Stimulated activated naive CD8-positive, alpha-beta T cell treated with anti-CD3 and anti-CD28 coated beads, Interleukin-15, amount 100 ng/mL, for 72 hours (primary cell): ENCODE data around the gene MARCHF3.

Experiments
- ATAC-seq: fragments of 150-1000 bp; cut with Tn5 transposase; 2 replicates; pipeline ENCODE4 v1.10.0; 2021; ENCODE audit warnings: mild to moderate bottlenecking, moderate library complexity
- DNase-seq, 2 donors: peaks; one replicate each; pipeline ENCODE4 v3.0.0; 2021 to 2022
- H3K27ac Mint-ChIP-seq, 2 donors: one replicate each; pipeline ENCODE4 v1.8.0; 2022; ENCODE audit warnings: mild to moderate bottlenecking in 2 of 2, mixed read lengths in 2 of 2, moderate library complexity in 2 of 2
- H3K27me3 Mint-ChIP-seq: one replicate; pipeline ENCODE4 v1.8.0; 2022; ENCODE audit warnings: mixed read lengths
- H3K4me1 Mint-ChIP-seq: one replicate; pipeline ENCODE4 v1.8.0; 2022; ENCODE audit warnings: mild to moderate bottlenecking, mixed read lengths
- H3K4me3 Mint-ChIP-seq, 2 donors: one replicate each; pipeline ENCODE4 v1.8.0; 2022; ENCODE audit warnings: mild to moderate bottlenecking in 2 of 2, mixed read lengths in 2 of 2, moderate library complexity in 1 of 2
- H3K9me3 Mint-ChIP-seq, 2 donors: one replicate each; pipeline ENCODE4 v1.8.0; 2022; ENCODE audit warnings: mixed read lengths in 2 of 2

Gene MARCHF3

DNA sequence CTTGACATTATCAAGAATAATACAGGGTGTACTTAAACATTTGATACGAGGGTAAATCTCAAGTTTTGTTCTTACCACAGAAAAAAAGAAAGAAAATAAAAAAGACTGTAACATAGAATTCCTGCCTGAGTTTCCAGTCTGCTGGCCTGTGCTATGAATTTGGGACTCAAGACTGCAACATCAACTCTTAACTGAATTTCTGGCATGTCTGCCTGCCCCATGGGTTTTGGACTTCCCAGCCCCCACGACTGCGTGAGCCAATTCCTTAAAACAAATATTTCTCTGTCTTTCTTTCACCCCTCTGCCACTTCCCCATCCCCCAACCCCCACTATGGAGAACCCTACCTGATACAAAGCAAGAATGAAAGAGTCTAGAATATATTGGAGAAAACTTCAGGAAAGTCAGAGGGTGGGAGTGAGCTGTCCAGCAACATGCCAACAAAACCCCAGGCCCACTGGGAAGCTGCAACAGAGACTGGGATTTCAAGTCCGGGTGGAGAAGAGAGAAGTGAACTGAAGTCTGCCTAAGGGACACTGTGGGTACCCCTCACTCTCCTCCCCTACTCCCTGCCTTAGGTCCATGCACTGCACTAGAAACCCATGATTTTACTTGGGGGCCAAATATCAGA is 43.0 kb downstream of the MARCHF3 start:
- ATAC-seq (peak; percentile 35), DNase-seq (no peak)
- H3K27ac Mint-ChIP-seq: peak overlapping the region; percentile 97 to 99
- peak overlapping the region; percentile 66 to 78 for H3K4me3 Mint-ChIP-seq
- no peaks in the 10 kb centered on the region for H3K9me3 Mint-ChIP-seq
- H3K4me1 Mint-ChIP-seq: peaks cover 48% of the 10 kb centered on the region
- no peaks in the 10 kb centered on the region for H3K27me3 Mint-ChIP-seq

DNA sequence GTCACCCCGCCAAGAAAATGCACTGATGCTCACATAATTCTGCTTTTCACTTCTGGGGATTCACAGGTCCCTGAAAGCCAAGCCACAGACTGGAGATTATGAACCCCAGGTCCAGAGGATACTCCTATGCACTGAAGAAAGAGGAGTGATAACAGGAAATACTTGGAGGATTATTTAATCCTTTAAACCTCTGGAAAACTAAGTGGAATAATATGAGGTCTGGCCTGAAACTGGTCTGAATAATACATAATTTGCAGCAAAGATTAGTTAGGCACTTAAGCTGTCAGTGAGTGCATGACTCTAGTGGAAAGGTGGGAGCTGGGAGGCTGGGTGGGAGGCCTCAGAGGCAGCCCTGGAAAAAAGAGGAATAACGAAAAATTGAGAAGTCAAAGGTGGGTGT is 45.7 kb downstream of the MARCHF3 start:
- DNase-seq: no peak
- Mint-ChIP-seq H3K9me3 (no peaks in the 10 kb centered on the region), H3K27me3 (no peaks in the 10 kb centered on the region), H3K27ac (peak overlapping the region in 1 of 2 donors; percentile 11), H3K4me3 (no peak overlapping the region), H3K4me1 (peaks cover 48% of the 10 kb centered on the region)
- no peak for ATAC-seq

DNA sequence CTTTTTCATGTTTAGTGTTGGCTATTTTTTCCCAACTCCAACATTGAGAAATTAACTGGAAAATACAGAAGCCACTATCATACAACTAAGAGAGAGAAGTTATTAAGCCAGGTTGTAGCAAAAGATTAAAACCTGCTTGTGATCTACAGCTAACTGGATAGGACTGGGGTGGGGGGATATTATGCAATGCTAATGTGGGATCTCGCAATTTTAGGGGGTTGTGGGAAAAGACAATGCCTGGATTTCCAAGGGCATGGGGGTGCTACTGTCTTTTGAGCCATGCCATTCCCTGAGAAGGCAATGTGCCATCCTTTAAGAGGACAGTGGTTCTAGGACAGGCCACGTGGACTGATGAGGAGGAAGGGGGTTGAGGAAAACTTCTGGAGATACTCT is 46.5 kb downstream of the MARCHF3 start:
- no peak for DNase-seq
- H3K27ac Mint-ChIP-seq: peak overlapping the region in 1 of 2 donors; percentile 3

DNA sequence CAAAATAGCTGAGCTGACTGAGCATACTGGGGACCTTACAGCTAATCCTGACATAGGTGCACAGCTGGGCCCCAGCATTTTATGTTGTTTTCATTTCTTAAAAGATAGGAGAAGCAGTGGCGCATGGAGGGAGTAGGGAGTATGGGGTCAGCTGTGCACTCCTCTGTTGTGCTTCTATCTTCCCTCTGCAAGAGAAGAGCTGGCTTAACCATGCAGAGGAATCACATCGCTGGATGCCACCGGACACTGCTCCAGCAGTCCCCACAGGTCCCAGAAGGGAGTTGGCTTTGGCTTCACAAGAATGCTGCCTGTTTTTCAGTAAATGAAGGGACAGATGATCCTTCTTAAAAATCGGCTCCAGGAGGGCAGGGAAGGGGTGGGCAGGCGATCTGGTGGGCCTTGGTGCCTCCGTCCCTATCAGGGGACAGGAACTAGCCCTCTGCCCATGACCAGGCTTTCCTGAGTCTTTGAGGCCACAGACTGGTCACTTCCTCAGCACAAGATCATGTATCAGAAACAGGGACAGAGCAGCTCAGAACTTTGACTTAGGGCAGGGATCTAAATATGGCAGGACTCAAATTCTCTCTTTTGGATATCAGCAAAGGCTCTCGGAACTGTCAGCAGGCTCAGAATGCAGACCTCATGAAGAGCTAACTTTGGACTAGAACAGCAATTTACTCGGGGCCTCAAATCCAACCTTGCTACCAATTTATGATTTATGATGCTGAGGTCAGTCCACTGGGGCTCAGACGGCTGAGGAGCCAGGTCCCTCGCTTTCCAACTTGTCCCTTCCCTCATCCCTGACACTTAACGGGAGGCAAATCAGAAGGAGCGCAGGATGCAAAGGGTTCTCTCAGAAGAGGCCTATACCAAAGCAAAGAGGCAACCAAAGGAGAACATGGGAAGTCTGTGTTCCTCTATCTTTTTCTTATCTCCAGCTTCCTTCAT is 47.2 kb downstream of the MARCHF3 start:
- no peaks in the 10 kb centered on the region for H3K27me3 Mint-ChIP-seq
- H3K4me1 Mint-ChIP-seq: peaks cover 34% of the 10 kb centered on the region
- ATAC-seq (peak; percentile 9), DNase-seq (no peak)
- H3K4me3 Mint-ChIP-seq: no peak overlapping the region
- no peaks in the 10 kb centered on the region for H3K9me3 Mint-ChIP-seq
- H3K27ac Mint-ChIP-seq: peak overlapping the region in 1 of 2 donors; percentile 4

More for the DNA sequence above, 46.5 kb downstream of the MARCHF3 start:
- Mint-ChIP-seq H3K9me3 (no peaks in the 10 kb centered on the region), H3K4me3 (no peak overlapping the region), H3K4me1 (peaks cover 41% of the 10 kb centered on the region), H3K27me3 (no peaks in the 10 kb centered on the region)
- ATAC-seq: no peak

DNA sequence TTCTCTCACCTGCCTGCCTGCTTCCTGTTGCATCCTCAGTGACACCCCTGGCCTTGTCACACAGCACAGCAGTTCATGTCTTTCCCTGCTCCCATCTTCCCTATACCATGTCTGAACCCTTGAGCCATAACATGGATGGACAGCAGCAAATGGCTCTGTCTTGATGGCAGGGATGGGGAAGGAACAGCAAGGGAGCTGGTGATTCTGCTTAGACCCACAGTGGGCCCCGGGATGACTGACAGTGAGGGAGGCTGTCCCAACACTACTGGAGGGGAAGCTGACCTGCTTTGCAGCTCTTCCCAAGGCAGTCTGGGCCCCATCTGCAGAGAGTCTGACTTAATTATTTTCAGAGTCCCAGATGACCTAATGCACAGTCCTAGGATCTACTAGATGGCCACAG is 48.2 kb downstream of the MARCHF3 start:
- Mint-ChIP-seq H3K27ac (no peak overlapping the region), H3K4me1 (peaks cover 24% of the 10 kb centered on the region), H3K27me3 (no peaks in the 10 kb centered on the region), H3K4me3 (no peak overlapping the region), H3K9me3 (no peaks in the 10 kb centered on the region)
- DNase-seq (no peak), ATAC-seq (peak; percentile 31)

DNA sequence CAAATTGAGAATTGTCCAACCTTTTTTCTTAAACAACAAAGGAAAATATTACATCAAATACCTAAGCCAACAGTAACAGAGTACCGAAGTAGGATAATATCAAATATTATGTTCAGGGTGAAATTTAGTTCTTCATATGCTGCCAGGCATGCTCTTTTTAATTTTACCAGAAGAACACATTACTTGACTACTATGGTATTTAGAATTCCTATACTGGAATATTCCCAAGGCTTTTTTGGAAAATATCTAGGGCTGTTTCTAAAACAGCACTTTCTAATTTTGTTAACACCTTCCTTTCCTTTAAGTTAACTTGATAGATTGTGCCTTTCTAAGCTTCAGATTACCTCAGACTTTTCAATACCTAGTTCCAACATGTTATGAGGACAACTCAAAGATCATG is 48.7 kb downstream of the MARCHF3 start:
- Mint-ChIP-seq H3K4me3 (no peak overlapping the region), H3K27me3 (no peaks in the 10 kb centered on the region), H3K4me1 (peaks cover 22% of the 10 kb centered on the region), H3K9me3 (no peaks in the 10 kb centered on the region), H3K27ac (no peak overlapping the region)
- ATAC-seq (no peak), DNase-seq (no peak)

DNA sequence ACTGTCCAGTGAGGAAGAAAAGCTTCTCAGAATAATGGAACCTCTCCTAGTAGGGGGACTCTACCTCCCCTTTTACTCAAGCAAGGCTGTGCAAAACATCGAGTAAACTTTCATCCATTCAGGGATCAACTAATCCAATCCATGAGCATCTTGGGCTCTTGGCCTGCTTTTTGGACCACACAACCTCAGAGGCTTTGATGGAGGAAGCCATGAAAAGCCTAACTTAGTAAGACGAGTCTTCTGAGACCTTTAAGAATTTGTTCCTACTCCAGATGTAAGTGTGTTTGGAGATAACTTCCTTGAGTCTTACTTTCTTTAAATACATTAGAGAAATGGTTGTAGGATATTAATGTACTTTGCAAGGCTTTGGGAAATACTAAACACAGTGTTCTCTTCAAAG is 49.1 kb downstream of the MARCHF3 start:
- H3K9me3 Mint-ChIP-seq: no peaks in the 10 kb centered on the region
- no peak for ATAC-seq
- no peak for DNase-seq
- peaks cover 24% of the 10 kb centered on the region for H3K4me1 Mint-ChIP-seq
- no peaks in the 10 kb centered on the region for H3K27me3 Mint-ChIP-seq
- H3K4me3 Mint-ChIP-seq: no peak overlapping the region
- H3K27ac Mint-ChIP-seq: no peak overlapping the region

DNA sequence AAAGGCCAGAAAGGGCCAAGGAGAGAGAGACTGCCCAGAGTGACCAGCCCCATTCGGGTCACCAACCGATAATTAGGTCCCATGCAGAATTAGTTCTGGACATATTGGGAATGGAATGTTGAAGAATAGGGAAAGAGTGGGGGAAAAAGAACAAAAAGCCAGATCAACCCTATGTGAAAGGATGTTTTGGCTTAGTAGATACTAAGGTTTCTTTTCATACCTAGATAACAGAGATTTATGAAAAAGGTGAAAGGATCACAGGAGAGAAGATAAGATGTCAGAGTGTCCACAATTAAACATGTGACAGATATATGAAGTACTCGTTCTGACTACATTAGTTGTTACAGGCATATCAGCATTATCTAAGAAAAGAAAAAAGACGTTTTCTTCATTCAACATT is 52.1 kb downstream of the MARCHF3 start:
- DNase-seq (no peak), ATAC-seq (no peak)
- Mint-ChIP-seq H3K27ac (no peak overlapping the region), H3K4me1 (peaks cover 12% of the 10 kb centered on the region), H3K27me3 (no peaks in the 10 kb centered on the region), H3K9me3 (no peaks in the 10 kb centered on the region), H3K4me3 (no peak overlapping the region)

DNA sequence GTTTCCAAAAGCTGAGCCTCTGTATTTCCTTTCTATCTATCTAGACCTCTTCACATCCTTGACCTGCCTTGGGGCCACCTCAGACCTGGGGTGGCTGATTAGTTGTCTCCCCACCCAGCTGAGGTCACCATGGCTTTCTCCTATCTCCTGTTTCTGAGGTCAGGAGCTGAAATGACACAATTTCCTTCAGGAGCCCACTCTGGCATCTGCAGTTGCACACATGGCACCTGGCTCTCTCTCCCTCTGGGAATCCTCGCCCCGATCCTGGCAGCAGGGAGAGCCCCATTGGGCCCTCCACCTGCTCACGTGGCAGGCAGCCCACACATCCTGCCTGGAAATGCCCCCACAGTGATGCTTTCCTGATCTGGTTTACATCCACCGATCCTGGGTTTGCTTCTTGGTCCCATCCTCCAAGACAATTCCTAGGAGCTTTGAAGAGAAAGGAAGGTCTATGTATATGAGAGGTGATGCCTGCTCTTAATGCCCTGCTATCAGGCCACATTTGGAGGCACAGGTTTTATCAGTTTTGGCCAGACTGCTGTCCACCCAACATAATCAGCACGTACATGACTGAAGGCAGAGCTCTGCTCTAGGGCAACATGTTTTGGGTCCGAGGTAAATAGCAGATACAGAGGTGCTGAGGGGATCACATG is 53.7 kb downstream of the MARCHF3 start:
- H3K4me3 Mint-ChIP-seq: no peak overlapping the region
- H3K27ac Mint-ChIP-seq: peak overlapping the region in 1 of 2 donors; percentile 70
- peaks cover 28% of the 10 kb centered on the region for H3K4me1 Mint-ChIP-seq
- no peaks in the 10 kb centered on the region for H3K27me3 Mint-ChIP-seq
- H3K9me3 Mint-ChIP-seq: no peaks in the 10 kb centered on the region
- DNase-seq: no peak
- ATAC-seq: no peak

DNA sequence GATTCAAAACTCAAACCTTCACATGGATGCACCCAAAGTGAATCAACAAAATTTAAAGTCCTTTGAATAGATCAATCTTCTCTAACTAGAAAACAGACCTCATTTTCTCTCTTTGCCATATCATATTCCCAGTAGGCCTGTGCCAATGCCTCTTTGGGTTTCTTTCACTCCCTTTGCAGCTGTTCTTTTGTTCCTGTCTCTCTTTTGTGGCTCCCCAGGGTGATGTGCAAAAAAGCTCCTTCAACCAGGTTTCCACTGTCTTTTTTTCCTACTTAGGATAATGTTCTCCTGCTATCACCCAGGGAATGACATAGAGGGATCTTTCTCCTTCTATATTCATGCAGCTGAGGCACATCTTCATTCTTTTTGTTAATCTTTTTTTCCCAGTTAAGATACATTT is 54.6 kb downstream of the MARCHF3 start:
- DNase-seq: no peak
- Mint-ChIP-seq H3K27me3 (no peaks in the 10 kb centered on the region), H3K4me1 (peaks cover 37% of the 10 kb centered on the region), H3K27ac (peak overlapping the region in 1 of 2 donors; percentile 28), H3K9me3 (no peaks in the 10 kb centered on the region), H3K4me3 (no peak overlapping the region)
- no peak for ATAC-seq

DNA sequence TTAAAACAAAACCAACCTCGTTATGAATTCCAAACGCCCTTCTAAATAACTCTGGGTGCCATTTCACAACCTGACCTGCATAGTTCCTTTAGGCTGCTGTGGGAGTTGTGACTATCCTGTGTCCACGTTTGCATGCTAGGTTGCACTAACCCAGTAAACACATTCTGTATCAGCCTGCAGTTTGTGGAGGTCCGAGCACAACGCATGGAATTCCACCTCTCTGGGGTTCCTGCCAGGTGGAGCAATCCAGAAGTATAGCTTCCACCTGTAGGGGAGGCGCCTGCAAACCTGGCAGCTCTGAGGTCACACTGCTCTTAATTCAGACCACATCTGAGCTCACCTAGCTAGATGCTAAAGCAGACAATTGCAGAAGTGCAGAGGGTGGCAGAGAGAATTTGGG is 57.2 kb downstream of the MARCHF3 start:
- no peaks in the 10 kb centered on the region for H3K9me3 Mint-ChIP-seq
- DNase-seq (peak in 1 of 2 donors; percentile 17), ATAC-seq (peak; percentile 29)
- peaks cover 47% of the 10 kb centered on the region for H3K4me1 Mint-ChIP-seq
- H3K27ac Mint-ChIP-seq: peak overlapping the region; percentile 97 to 98
- no peaks in the 10 kb centered on the region for H3K27me3 Mint-ChIP-seq
- peak overlapping the region in 1 of 2 donors; percentile 70 for H3K4me3 Mint-ChIP-seq

DNA sequence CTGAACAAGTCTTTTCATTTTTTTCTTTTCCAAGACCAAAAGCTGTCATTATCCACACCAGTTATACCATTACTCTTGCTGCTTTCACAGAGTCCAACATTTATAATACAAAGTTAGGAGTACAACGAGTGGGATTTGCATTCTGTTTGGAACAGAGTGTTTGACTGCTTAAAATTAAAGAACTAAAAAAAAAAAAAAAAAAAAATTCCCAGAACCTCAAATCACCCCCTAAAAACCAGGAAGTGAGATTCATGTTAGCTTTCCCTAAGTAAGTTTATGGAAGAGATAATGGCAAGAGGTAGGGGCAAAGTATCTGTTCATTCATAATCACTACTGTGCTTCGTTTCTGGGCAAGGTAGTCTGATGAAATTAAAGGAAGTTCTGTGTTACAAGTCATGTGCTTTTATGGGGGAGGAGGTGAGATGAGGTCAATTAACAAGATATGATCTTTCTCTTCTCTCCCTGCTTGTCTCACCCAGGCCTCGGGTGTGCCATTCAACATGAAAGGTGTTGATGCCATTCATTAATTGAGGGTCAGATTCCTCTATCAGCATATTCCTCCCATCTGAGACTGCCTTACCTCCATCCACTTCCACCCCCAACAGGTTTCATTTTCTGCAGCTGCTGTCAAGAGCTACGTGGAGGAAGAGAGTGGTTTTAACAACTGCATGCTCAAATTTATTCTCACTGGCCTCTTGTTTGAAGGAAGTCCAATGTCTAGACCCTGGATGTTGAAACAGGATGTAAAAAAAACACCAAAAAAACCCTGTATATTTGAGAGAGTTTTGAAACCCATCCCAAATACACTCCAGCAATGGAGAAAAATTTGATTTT is 58.1 kb downstream of the MARCHF3 start:
- H3K27me3 Mint-ChIP-seq: no peaks in the 10 kb centered on the region
- H3K4me1 Mint-ChIP-seq: peaks cover 47% of the 10 kb centered on the region
- H3K27ac Mint-ChIP-seq: peak overlapping the region; percentile 97 to 98
- peaks cover 0 to 5% of the 10 kb centered on the region in 2 donors for H3K9me3 Mint-ChIP-seq
- ATAC-seq (peak; percentile 90), DNase-seq (peak; percentile 42 to 59)
- H3K4me3 Mint-ChIP-seq: peak overlapping the region; percentile 45 to 70

DNA sequence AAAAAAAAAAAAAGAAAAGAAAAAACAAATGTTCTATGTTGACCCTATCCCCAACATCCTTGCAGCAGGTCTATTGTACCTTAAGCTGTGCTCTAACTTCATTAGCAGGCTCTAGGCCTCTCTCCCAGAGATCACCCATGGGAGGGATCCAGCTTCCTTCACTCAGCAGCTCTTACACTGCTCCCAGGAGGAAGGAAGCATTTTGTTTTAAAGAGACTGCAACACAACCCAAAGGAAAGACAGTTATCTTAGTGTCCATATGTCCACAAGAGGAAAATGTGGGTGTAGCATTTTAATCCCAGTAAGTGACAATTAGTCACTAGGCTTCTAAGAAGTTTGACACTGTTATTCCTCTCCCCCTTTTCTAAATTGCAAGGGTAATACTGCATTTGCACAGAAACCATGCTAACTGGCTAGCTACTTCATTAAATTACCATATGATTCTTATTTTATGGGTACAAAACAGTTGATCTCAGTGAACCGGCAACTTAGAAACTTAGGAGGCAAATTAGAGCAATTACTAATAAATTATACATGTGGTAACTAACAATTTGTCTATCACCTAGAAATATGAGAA is 58.8 kb downstream of the MARCHF3 start:
- Mint-ChIP-seq H3K27ac (peak overlapping the region; percentile 97 to 98), H3K4me3 (peak overlapping the region; percentile 23 to 24), H3K4me1 (peaks cover 44% of the 10 kb centered on the region), H3K27me3 (no peaks in the 10 kb centered on the region), H3K9me3 (peaks cover 0 to 5% of the 10 kb centered on the region in 2 donors)
- ATAC-seq: no peak
- no peak for DNase-seq

DNA sequence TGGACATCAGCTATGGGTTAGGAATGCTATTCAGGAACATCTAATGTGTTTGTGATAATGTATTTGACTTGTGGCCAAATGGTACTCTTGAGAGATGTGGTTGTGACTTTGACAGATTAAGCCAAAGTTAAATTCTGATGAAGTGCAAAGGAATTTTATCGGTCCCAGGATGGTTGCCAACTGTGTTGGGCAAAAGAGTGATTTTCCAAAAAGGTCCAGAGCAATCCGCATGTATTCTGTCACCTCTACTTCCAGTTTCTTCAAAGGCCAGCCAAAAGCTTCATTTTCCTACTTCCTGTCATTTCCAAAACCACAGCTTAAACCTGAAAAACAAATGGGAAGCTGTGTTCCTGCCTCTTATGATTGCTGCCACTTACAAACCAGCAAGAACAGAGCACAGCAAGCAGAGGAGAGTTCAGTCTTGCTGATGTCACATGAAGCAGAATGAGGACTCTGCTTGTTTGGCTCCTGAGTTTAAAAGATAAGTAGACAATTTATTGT is 59.8 kb downstream of the MARCHF3 start:
- H3K4me1 Mint-ChIP-seq: peaks cover 38% of the 10 kb centered on the region
- ATAC-seq: no peak

More for the DNA sequence above, 59.8 kb downstream of the MARCHF3 start:
- DNase-seq: no peak
- no peaks in the 10 kb centered on the region for H3K27me3 Mint-ChIP-seq
- H3K9me3 Mint-ChIP-seq: peaks cover 0 to 5% of the 10 kb centered on the region in 2 donors
- peak overlapping the region in 1 of 2 donors; percentile 83 for H3K27ac Mint-ChIP-seq
- H3K4me3 Mint-ChIP-seq: no peak overlapping the region
